LNCaP clone FGC (cell line): Measurements from ENCODE around the gene RGS7.
"Not testable (repeated sequence)": the region's sequence is repeated elsewhere in the genome, so short reads cannot be mapped to it uniquely, and the experiment has no call there.

ENCODE experiments used
- DNase-seq: peaks from one replicate; pipeline ENCODE4 v3.0.0-alpha.2; 2011; ENCODE audit warnings: low read depth
- H3K4me3 ChIP-seq: 2 replicates; pipeline ENCODE4 v1.5.1; 2011; ENCODE audit warnings: mild to moderate bottlenecking, low read depth, low read length, control low read depth
- TF ChIP-seq, protein P1 (sequence below): IDR thresholded peaks from 2 replicates; pipeline ENCODE4 v1.5.1; 2012; ENCODE audit warnings: mild to moderate bottlenecking; ENCODE audit not compliant: control insufficient read depth, insufficient read depth; ENCODE audit errors: extremely low read depth

RGS7 gene

DNA sequence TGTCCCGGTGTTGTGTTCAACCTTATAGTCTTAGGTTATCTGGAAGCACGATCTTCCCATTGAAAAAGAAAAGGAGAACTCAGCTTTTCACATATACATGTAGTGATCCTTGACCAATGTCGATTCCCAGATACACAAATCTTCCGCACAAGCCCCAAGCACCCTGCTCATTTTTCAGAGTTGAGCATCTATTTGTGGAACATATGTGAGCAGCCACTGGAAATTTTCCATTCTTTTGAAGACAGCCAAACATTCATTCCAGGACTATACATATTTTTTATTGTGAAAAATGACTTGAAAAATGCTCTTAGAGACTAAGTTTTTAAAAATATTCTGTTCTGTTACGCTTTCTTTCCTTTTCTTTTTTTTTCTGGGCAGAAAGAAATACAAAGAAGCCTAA lies 371.9 kb downstream of the RGS7 start:
- H3K4me3 ChIP-seq, result no peak overlapping the region
- TF ChIP-seq, protein P1, sequence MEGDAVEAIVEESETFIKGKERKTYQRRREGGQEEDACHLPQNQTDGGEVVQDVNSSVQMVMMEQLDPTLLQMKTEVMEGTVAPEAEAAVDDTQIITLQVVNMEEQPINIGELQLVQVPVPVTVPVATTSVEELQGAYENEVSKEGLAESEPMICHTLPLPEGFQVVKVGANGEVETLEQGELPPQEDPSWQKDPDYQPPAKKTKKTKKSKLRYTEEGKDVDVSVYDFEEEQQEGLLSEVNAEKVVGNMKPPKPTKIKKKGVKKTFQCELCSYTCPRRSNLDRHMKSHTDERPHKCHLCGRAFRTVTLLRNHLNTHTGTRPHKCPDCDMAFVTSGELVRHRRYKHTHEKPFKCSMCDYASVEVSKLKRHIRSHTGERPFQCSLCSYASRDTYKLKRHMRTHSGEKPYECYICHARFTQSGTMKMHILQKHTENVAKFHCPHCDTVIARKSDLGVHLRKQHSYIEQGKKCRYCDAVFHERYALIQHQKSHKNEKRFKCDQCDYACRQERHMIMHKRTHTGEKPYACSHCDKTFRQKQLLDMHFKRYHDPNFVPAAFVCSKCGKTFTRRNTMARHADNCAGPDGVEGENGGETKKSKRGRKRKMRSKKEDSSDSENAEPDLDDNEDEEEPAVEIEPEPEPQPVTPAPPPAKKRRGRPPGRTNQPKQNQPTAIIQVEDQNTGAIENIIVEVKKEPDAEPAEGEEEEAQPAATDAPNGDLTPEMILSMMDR, result no peak

GRCh38 chr1:240980342-240980741 lies 376.7 kb downstream of the RGS7 start:
- no peak overlapping the region for H3K4me3 ChIP-seq
- TF ChIP-seq, protein P1, result no peak
- DNase-seq, result no peak

More for the DNA sequence above, 371.9 kb downstream of the RGS7 start:
- DNase-seq, result no peak

- no peak overlapping the region for H3K4me3 ChIP-seq
- TF ChIP-seq, protein P1, result no peak
- DNase-seq, result no peak
Measured at GRCh38 chr1:240976685-240977084, 380.3 kb downstream of the RGS7 start.

DNA sequence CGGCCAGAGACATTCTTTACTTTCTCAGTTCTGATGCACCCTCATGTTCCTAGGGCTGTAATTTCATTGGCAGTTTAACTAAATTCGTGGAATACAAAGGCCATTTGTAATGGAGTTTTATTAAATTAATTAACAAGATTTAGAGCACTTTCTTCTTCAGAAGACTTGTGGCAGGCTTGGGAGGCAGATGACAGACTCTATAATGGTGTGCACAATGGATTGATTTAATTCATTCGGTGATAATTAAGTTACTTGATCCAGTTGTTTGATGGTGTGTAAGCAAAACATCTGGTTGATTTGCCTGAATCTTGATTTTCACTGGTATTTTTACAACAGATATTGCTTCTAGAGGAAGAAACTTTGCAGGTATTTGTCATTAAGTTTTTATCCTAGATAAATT lies 383.1 kb downstream of the RGS7 start:
- H3K4me3 ChIP-seq, result no peak overlapping the region
- TF ChIP-seq, protein P1, result no peak
- no peak for DNase-seq

GRCh38 chr1:240972059-240972458 lies 384.9 kb downstream of the RGS7 start:
- DNase-seq, H3K4me3 ChIP-seq: not testable (repeated sequence)

GRCh38 chr1:240970253-240970652 lies 386.8 kb downstream of the RGS7 start:
- H3K4me3 ChIP-seq, result no peak overlapping the region
- TF ChIP-seq, protein P1, result no peak
- no peak for DNase-seq

DNA sequence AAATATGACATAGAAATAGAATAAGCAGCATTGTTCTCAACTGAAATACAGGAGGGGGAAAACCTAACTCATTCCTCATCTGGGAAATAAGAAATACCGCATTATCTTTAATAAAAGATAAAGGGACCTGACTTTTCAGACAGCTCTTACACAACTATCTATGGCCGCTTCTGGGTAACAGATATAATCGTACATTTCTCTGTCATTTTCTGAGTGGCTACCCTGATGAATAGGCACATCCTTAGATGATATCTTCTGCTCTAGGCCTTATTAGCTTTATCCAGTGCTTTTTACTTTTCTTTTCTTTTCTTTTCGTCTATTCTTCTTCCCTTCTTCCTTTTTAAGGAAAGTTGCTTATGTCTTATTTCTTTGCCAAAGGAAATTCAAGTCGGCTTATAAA lies 388.1 kb downstream of the RGS7 start:
- no peak overlapping the region for H3K4me3 ChIP-seq
- no peak for DNase-seq
- TF ChIP-seq, protein P1, result no peak

DNA sequence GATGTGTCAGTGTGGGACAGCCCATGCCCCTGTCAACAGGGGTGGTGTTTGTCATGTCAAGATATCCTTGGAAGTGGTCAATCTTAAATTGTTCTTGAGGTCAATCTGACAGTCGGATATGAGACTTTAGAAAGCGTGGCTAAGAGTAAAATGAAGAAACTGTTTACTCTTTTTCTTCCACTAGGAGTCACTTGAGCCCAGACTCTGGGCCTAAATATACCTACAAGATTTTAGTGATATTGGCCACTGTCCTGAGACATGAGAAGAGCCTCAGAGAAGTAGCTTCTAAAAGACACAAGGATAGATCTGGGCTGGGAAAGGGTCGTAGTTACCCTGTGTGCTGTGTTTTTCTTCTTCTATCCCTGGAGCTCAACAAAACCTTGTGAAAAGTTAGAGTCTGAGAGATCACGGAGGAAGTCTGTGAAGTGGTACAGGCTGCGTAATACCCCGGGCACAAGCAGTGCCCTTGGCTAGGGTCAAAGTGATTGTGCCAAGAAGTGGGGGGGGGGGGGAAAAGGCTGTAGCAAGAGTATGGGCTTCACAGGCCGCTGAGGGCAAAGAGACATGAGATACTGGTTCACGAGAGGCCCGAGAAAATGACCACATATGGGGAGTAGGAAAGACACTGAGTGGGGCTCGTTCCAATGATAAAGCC lies 389.8 kb downstream of the RGS7 start:
- no peak overlapping the region for H3K4me3 ChIP-seq
- TF ChIP-seq, protein P1, result 0 out of 2 replicates have a peak, but pooled peaks have one; percentile 16
- no peak for DNase-seq
